Measurements from ENCODE around the gene TSPEAR. TPM values are rescaled to one million over a fixed set of nuclear protein-coding genes. Genes with fewer than 3 reads are reported as not detected.
A peak's percentile ranks its signal among the peaks of the same experiment; 100 is the strongest.
"Not testable (repeated sequence)": the region's sequence is repeated elsewhere in the genome, so short reads cannot be mapped to it uniquely, and the experiment has no call there.

Gene TSPEAR
- total RNA-seq, 1 experiment from 2014 or later = 1.8 TPM

GRCh38 chr21:44485254-44485793 is 226.0 kb downstream of the TSPEAR start:
- no peaks in the 10 kb centered on the region; the same call in 1 of the 2 replicates for H3K36me3 ChIP-seq (replicated peaks; ENCODE audit: control insufficient read depth, insufficient read depth, low read length)
- H3K27me3 ChIP-seq (ENCODE audit: control insufficient read depth, insufficient read depth, low read length) = no peaks in the 10 kb centered on the region; the same call in 1 of the 2 replicates
- H3K4me3 ChIP-seq (ENCODE audit: insufficient read depth, low read depth, low read length) = peak overlapping the region; percentile 71
- peak; percentile 91 for DNase-seq

- H3K27me3 ChIP-seq (ENCODE audit: control insufficient read depth, insufficient read depth, low read length) = no peaks in the 10 kb centered on the region; the same call in 1 of the 2 replicates
- DNase-seq = peak; percentile 70
- no peak overlapping the region for H3K4me3 ChIP-seq (ENCODE audit: insufficient read depth, low read depth, low read length)
- H3K36me3 ChIP-seq (replicated peaks; ENCODE audit: control insufficient read depth, insufficient read depth, low read length) = no peaks in the 10 kb centered on the region
These were observed 226.7 kb downstream of the TSPEAR start for GRCh38 chr21:44484498-44485253.

GRCh38 chr21:44483288-44484237 is 227.8 kb downstream of the TSPEAR start:
- no peak for DNase-seq
- Histone ChIP-seq H3K4me3 (ENCODE audit: insufficient read depth, low read depth, low read length) (no peak overlapping the region), H3K27me3 (ENCODE audit: control insufficient read depth, insufficient read depth, low read length) (no peaks in the 10 kb centered on the region; the same call in 1 of the 2 replicates), H3K36me3 (replicated peaks; ENCODE audit: control insufficient read depth, insufficient read depth, low read length) (no peaks in the 10 kb centered on the region)

- no peak for DNase-seq
- H3K36me3 ChIP-seq (replicated peaks; ENCODE audit: control insufficient read depth, insufficient read depth, low read length) = no peaks in the 10 kb centered on the region
- H3K27me3 ChIP-seq (ENCODE audit: control insufficient read depth, insufficient read depth, low read length) = no peaks in the 10 kb centered on the region; the same call in 1 of the 2 replicates
- H3K4me3 ChIP-seq (ENCODE audit: insufficient read depth, low read depth, low read length) = no peak overlapping the region
These were observed 228.6 kb downstream of the TSPEAR start for GRCh38 chr21:44482581-44483287.

GRCh38 chr21:44480200-44481053 is 230.9 kb downstream of the TSPEAR start:
- Histone ChIP-seq H3K36me3 (replicated peaks; ENCODE audit: control insufficient read depth, insufficient read depth, low read length) (no peaks in the 10 kb centered on the region), H3K27me3 (ENCODE audit: control insufficient read depth, insufficient read depth, low read length) (no peaks in the 10 kb centered on the region), H3K4me3 (ENCODE audit: insufficient read depth, low read depth, low read length) (no peak overlapping the region)
- no peak for DNase-seq

GRCh38 chr21:44479556-44480199 is 231.7 kb downstream of the TSPEAR start:
- H3K27me3 ChIP-seq (ENCODE audit: control insufficient read depth, insufficient read depth, low read length); H3K4me3 ChIP-seq (ENCODE audit: insufficient read depth, low read depth, low read length); DNase-seq; H3K36me3 ChIP-seq (replicated peaks; ENCODE audit: control insufficient read depth, insufficient read depth, low read length): not testable (repeated sequence)

- Histone ChIP-seq H3K4me3 (ENCODE audit: insufficient read depth, low read depth, low read length) (no peak overlapping the region), H3K36me3 (replicated peaks; ENCODE audit: control insufficient read depth, insufficient read depth, low read length) (no peaks in the 10 kb centered on the region)
- no peak for DNase-seq
These were observed 232.6 kb downstream of the TSPEAR start for GRCh38 chr21:44478801-44479167.

GRCh38 chr21:44478124-44478800 is 233.1 kb downstream of the TSPEAR start:
- no peaks in the 10 kb centered on the region for H3K27me3 ChIP-seq (ENCODE audit: control insufficient read depth, insufficient read depth, low read length)
- H3K36me3 ChIP-seq (replicated peaks; ENCODE audit: control insufficient read depth, insufficient read depth, low read length) = no peaks in the 10 kb centered on the region
- DNase-seq = no peak
- no peak overlapping the region for H3K4me3 ChIP-seq (ENCODE audit: insufficient read depth, low read depth, low read length)

More at GRCh38 chr21:44478801-44479167, 232.6 kb downstream of the TSPEAR start:
- no peaks in the 10 kb centered on the region for H3K27me3 ChIP-seq (ENCODE audit: control insufficient read depth, insufficient read depth, low read length)

- Histone ChIP-seq H3K36me3 (replicated peaks; ENCODE audit: control insufficient read depth, insufficient read depth, low read length) (no peaks in the 10 kb centered on the region), H3K4me3 (ENCODE audit: insufficient read depth, low read depth, low read length) (no peak overlapping the region), H3K27me3 (ENCODE audit: control insufficient read depth, insufficient read depth, low read length) (no peaks in the 10 kb centered on the region)
- no peak for DNase-seq
These were observed 233.7 kb downstream of the TSPEAR start for GRCh38 chr21:44477712-44478111.

- no peaks in the 10 kb centered on the region for H3K36me3 ChIP-seq (replicated peaks; ENCODE audit: control insufficient read depth, insufficient read depth, low read length)
These were observed 234.2 kb downstream of the TSPEAR start for GRCh38 chr21:44477131-44477530.

GRCh38 chr21:44475266-44475845 is 236.0 kb downstream of the TSPEAR start:
- Histone ChIP-seq H3K4me3 (ENCODE audit: insufficient read depth, low read depth, low read length) (no peak overlapping the region), H3K27me3 (ENCODE audit: control insufficient read depth, insufficient read depth, low read length) (no peaks in the 10 kb centered on the region), H3K36me3 (replicated peaks; ENCODE audit: control insufficient read depth, insufficient read depth, low read length) (no peaks in the 10 kb centered on the region)
- DNase-seq = no peak

More at GRCh38 chr21:44477131-44477530, 234.2 kb downstream of the TSPEAR start:
- H3K4me3 ChIP-seq (ENCODE audit: insufficient read depth, low read depth, low read length) = no peak overlapping the region
- no peaks in the 10 kb centered on the region for H3K27me3 ChIP-seq (ENCODE audit: control insufficient read depth, insufficient read depth, low read length)
- no peak for DNase-seq

- DNase-seq = no peak
- Histone ChIP-seq H3K27me3 (ENCODE audit: control insufficient read depth, insufficient read depth, low read length) (no peaks in the 10 kb centered on the region), H3K36me3 (replicated peaks; ENCODE audit: control insufficient read depth, insufficient read depth, low read length) (no peaks in the 10 kb centered on the region), H3K4me3 (ENCODE audit: insufficient read depth, low read depth, low read length) (no peak overlapping the region)
These were observed 237.3 kb downstream of the TSPEAR start for GRCh38 chr21:44473915-44474555.
